GM18505 (cell line): ENCODE results near the gene LBR.

Experiments
- ATAC-seq: cut with Tn5 transposase; IDR thresholded peaks from one replicate; pipeline ENCODE4 v1.9.1; 2021; ENCODE audit not compliant: unreplicated experiment
- POLR2A ChIP-seq: IDR thresholded peaks from 4 replicates; pipeline ENCODE4 v1.6.1; 2011; ENCODE audit warnings: borderline replicate concordance; ENCODE audit not compliant: insufficient read depth, insufficient read length; ENCODE audit errors: extremely low read depth

LBR gene

GRCh38 chr1:225380691-225381090, 47.1 kb downstream of the LBR start:
- no peak for TF ChIP-seq POLR2A
- ATAC-seq = no peak

GRCh38 chr1:225378880-225379279, 49.0 kb downstream of the LBR start:
- no peak for ATAC-seq
- TF ChIP-seq POLR2A = no peak

- TF ChIP-seq POLR2A = no peak
- ATAC-seq = no peak
Observed at GRCh38 chr1:225374996-225375395, 52.8 kb downstream of the LBR start.

GRCh38 chr1:225373155-225373554, 54.7 kb downstream of the LBR start:
- no peak for TF ChIP-seq POLR2A
- no peak for ATAC-seq

GRCh38 chr1:225371366-225372010, 56.4 kb downstream of the LBR start:
- TF ChIP-seq POLR2A = no peak
- ATAC-seq = no peak

GRCh38 chr1:225368036-225368552, 59.7 kb downstream of the LBR start:
- no peak for ATAC-seq
- TF ChIP-seq POLR2A = no peak

GRCh38 chr1:225366552-225366951, 61.3 kb downstream of the LBR start:
- TF ChIP-seq POLR2A = no peak
- no peak for ATAC-seq

- no peak for TF ChIP-seq POLR2A
- ATAC-seq = no peak
Observed at GRCh38 chr1:225366018-225366417, 61.8 kb downstream of the LBR start.

- ATAC-seq = no peak
- no peak for TF ChIP-seq POLR2A
Observed at GRCh38 chr1:225364439-225364838, 63.4 kb downstream of the LBR start.

- no peak for ATAC-seq
Observed at GRCh38 chr1:225362805-225363204, 65.0 kb downstream of the LBR start.

GRCh38 chr1:225361176-225361575, 66.7 kb downstream of the LBR start:
- no peak for TF ChIP-seq POLR2A
- ATAC-seq = no peak

More at GRCh38 chr1:225362805-225363204, 65.0 kb downstream of the LBR start:
- TF ChIP-seq POLR2A = no peak

- no peak for ATAC-seq
- no peak for TF ChIP-seq POLR2A
Observed at GRCh38 chr1:225360119-225360518, 67.7 kb downstream of the LBR start.

- no peak for TF ChIP-seq POLR2A
- no peak for ATAC-seq
Observed at GRCh38 chr1:225355863-225356262, 72.0 kb downstream of the LBR start.

GRCh38 chr1:225354906-225355305, 72.9 kb downstream of the LBR start:
- TF ChIP-seq POLR2A = no peak
- ATAC-seq = no peak
